A549 (cell line): ENCODE data around the gene MCM8.

Experiments
- JUN ChIP-seq, 2 experiments: fragments of >200 bp; sonication (Bioruptor Twin); formaldehyde crosslinking; IDR thresholded peaks; 2 replicates in 1 of 2; 3 replicates in 1 of 2; pipeline ENCODE4 v1.6.1; 2016 to 2017
- JUNB ChIP-seq: fragments of >200 bp; sonication (Bioruptor Twin); formaldehyde crosslinking; IDR thresholded peaks from 2 replicates; pipeline ENCODE4 v1.6.1; 2016
- MYC ChIP-seq: IDR thresholded peaks from 2 replicates; pipeline ENCODE4 v1.6.1; 2012; ENCODE audit warnings: mild to moderate bottlenecking, inconsistent platforms, low read length, improper control_type of control experiment, borderline replicate concordance
- POLR2A ChIP-seq: IDR thresholded peaks from 2 replicates; pipeline ENCODE4 v1.6.1; 2012; ENCODE audit warnings: mild to moderate bottlenecking, low read length
- RFX5 ChIP-seq: fragments of 450-650 bp; IDR thresholded peaks from 2 replicates; pipeline ENCODE4 v1.7.1; 2014; ENCODE audit warnings: antibody characterized with exemption, mild to moderate bottlenecking, moderate library complexity
- RNF2 ChIP-seq: fragments of 200-600 bp; sonication (generic); IDR thresholded peaks from 2 replicates; pipeline ENCODE4 v1.6.1; 2016; ENCODE audit warnings: low read depth, mild to moderate bottlenecking, antibody characterized with exemption, moderate library complexity, borderline replicate concordance
- TFCP2L1 ChIP-seq: fragments of 250-450 bp; sonication (Bioruptor Pico); IDR thresholded peaks from 2 replicates; pipeline ENCODE4 v1.5.0; 2021; ENCODE audit warnings: mild to moderate bottlenecking
- ZFP36 ChIP-seq: fragments of 450-650 bp; IDR thresholded peaks from 2 replicates; pipeline ENCODE4 v1.6.1; 2014; ENCODE audit warnings: borderline replicate concordance; ENCODE audit not compliant: partially characterized antibody
- TF ChIP-seq, protein P1 (sequence below): fragments of >200 bp; sonication (Bioruptor Twin); formaldehyde crosslinking; IDR thresholded peaks from 3 replicates; pipeline ENCODE4 v1.5.1; 2016
- TF ChIP-seq, protein P2 (sequence below): IDR thresholded peaks from 2 replicates; pipeline ENCODE4 v1.6.1; 2012
- TF ChIP-seq, protein P3 (sequence below): fragments of 250-450 bp; sonication (Bioruptor Pico); IDR thresholded peaks from 2 replicates; pipeline ENCODE4 v1.5.0; 2021; ENCODE audit warnings: mild to moderate bottlenecking, moderate library complexity, borderline replicate concordance
- TF ChIP-seq, protein P4 (sequence below): fragments of 450-650 bp; IDR thresholded peaks from 2 replicates; pipeline ENCODE4 v1.6.1; 2014; ENCODE audit warnings: antibody characterized with exemption
- TF ChIP-seq, protein P5 (sequence below): fragments of 250-450 bp; sonication (Bioruptor Pico); IDR thresholded peaks from 2 replicates; pipeline ENCODE4 v1.5.0; 2020; ENCODE audit warnings: low read depth, mild to moderate bottlenecking, moderate library complexity
- TF ChIP-seq, protein P6 (sequence below): fragments of 200-600 bp; sonication (generic); IDR thresholded peaks from 2 replicates; pipeline ENCODE4 v1.6.1; 2016; ENCODE audit warnings: antibody characterized with exemption, mild to moderate bottlenecking, moderate library complexity

DNA sequence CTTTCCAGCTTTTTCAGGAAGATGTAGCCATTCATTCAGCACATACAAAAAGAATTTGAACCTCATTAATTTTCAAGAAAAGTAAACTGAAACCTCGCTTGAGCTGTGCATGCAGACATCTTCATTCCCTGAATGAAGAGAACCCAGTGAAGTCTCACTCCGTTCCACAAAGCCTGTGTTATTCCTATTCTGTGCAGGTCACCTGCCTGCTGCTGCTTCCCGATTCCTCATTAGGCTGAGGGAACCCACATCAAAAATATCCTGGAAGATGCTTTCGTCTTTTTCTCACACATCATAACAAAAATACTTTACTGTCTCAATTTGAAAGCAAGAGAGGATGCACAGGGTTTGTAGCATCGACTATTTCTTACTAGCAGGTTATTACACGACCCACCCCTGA is 40.3 kb upstream of the MCM8 start:
- TF ChIP-seq, protein P1, sequence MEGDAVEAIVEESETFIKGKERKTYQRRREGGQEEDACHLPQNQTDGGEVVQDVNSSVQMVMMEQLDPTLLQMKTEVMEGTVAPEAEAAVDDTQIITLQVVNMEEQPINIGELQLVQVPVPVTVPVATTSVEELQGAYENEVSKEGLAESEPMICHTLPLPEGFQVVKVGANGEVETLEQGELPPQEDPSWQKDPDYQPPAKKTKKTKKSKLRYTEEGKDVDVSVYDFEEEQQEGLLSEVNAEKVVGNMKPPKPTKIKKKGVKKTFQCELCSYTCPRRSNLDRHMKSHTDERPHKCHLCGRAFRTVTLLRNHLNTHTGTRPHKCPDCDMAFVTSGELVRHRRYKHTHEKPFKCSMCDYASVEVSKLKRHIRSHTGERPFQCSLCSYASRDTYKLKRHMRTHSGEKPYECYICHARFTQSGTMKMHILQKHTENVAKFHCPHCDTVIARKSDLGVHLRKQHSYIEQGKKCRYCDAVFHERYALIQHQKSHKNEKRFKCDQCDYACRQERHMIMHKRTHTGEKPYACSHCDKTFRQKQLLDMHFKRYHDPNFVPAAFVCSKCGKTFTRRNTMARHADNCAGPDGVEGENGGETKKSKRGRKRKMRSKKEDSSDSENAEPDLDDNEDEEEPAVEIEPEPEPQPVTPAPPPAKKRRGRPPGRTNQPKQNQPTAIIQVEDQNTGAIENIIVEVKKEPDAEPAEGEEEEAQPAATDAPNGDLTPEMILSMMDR: no peak
- TF ChIP-seq RNF2 (no peak), JUN (IDR thresholded peaks at IDR 0.05) (no peak), POLR2A (no peak), MYC (no peak), RFX5 (no peak), ZFP36 (no peak), JUNB (no peak), TFCP2L1 (CRISPR knock-in tag) (no peak)
- TF ChIP-seq, protein P2, sequence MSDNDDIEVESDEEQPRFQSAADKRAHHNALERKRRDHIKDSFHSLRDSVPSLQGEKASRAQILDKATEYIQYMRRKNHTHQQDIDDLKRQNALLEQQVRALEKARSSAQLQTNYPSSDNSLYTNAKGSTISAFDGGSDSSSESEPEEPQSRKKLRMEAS: no peak
- TF ChIP-seq, protein P3, sequence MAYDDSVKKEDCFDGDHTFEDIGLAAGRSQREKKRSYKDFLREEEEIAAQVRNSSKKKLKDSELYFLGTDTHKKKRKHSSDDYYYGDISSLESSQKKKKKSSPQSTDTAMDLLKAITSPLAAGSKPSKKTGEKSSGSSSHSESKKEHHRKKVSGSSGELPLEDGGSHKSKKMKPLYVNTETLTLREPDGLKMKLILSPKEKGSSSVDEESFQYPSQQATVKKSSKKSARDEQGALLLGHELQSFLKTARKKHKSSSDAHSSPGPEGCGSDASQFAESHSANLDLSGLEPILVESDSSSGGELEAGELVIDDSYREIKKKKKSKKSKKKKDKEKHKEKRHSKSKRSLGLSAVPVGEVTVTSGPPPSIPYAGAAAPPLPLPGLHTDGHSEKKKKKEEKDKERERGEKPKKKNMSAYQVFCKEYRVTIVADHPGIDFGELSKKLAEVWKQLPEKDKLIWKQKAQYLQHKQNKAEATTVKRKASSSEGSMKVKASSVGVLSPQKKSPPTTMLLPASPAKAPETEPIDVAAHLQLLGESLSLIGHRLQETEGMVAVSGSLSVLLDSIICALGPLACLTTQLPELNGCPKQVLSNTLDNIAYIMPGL (CRISPR knock-in tag): no peak
- TF ChIP-seq, protein P4, sequence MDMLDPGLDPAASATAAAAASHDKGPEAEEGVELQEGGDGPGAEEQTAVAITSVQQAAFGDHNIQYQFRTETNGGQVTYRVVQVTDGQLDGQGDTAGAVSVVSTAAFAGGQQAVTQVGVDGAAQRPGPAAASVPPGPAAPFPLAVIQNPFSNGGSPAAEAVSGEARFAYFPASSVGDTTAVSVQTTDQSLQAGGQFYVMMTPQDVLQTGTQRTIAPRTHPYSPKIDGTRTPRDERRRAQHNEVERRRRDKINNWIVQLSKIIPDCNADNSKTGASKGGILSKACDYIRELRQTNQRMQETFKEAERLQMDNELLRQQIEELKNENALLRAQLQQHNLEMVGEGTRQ: no peak
- TF ChIP-seq, protein P5, sequence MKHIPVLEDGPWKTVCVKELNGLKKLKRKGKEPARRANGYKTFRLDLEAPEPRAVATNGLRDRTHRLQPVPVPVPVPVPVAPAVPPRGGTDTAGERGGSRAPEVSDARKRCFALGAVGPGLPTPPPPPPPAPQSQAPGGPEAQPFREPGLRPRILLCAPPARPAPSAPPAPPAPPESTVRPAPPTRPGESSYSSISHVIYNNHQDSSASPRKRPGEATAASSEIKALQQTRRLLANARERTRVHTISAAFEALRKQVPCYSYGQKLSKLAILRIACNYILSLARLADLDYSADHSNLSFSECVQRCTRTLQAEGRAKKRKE (CRISPR knock-in tag): no peak
- TF ChIP-seq, protein P6, sequence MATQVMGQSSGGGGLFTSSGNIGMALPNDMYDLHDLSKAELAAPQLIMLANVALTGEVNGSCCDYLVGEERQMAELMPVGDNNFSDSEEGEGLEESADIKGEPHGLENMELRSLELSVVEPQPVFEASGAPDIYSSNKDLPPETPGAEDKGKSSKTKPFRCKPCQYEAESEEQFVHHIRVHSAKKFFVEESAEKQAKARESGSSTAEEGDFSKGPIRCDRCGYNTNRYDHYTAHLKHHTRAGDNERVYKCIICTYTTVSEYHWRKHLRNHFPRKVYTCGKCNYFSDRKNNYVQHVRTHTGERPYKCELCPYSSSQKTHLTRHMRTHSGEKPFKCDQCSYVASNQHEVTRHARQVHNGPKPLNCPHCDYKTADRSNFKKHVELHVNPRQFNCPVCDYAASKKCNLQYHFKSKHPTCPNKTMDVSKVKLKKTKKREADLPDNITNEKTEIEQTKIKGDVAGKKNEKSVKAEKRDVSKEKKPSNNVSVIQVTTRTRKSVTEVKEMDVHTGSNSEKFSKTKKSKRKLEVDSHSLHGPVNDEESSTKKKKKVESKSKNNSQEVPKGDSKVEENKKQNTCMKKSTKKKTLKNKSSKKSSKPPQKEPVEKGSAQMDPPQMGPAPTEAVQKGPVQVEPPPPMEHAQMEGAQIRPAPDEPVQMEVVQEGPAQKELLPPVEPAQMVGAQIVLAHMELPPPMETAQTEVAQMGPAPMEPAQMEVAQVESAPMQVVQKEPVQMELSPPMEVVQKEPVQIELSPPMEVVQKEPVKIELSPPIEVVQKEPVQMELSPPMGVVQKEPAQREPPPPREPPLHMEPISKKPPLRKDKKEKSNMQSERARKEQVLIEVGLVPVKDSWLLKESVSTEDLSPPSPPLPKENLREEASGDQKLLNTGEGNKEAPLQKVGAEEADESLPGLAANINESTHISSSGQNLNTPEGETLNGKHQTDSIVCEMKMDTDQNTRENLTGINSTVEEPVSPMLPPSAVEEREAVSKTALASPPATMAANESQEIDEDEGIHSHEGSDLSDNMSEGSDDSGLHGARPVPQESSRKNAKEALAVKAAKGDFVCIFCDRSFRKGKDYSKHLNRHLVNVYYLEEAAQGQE: no peak
